ACC112 (cell line): ENCODE measurements around the gene TEX261.
"Not testable (repeated sequence)": the region's sequence is repeated elsewhere in the genome, so short reads cannot be mapped to it uniquely, and the experiment has no call there.

Experiments
- H2AFZ ChIP-seq: fragments of 200-600 bp; sonication (generic); one replicate; pipeline ENCODE4 v1.6.0; 2017; ENCODE audit warnings: antibody characterized with exemption, low read length; ENCODE audit not compliant: unreplicated experiment
- H3K27ac ChIP-seq: fragments of 200-600 bp; sonication (generic); 2 replicates; pipeline ENCODE4 v1.5.1; 2014; ENCODE audit warnings: low read depth, mild to moderate bottlenecking, antibody characterized with exemption, low read length, moderate library complexity
- H3K27me3 ChIP-seq: fragments of 200-600 bp; sonication (generic); 2 replicates; pipeline ENCODE4 v1.6.1; 2014; ENCODE audit warnings: mild to moderate bottlenecking, antibody characterized with exemption, low read length, moderate library complexity, mixed read lengths; ENCODE audit not compliant: insufficient read depth
- H3K36me3 ChIP-seq: fragments of 200-600 bp; sonication (generic); 2 replicates; pipeline ENCODE4 v1.6.1; 2016; ENCODE audit warnings: mild to moderate bottlenecking, antibody characterized with exemption, low read length, moderate library complexity, mixed read lengths; ENCODE audit not compliant: insufficient read depth
- H3K4me1 ChIP-seq: fragments of 200-600 bp; sonication (generic); one replicate; pipeline ENCODE4 v1.6.1; 2016; ENCODE audit warnings: low read length, mixed read lengths; ENCODE audit not compliant: insufficient read depth, unreplicated experiment, control insufficient read depth
- H3K4me3 ChIP-seq: fragments of 200-600 bp; sonication (generic); 2 replicates; pipeline ENCODE4 v1.5.1; 2014; ENCODE audit warnings: mild to moderate bottlenecking, low read depth, low read length
- H3K79me2 ChIP-seq: fragments of 200-600 bp; sonication (generic); one replicate; pipeline ENCODE4 v1.6.0; 2016; ENCODE audit warnings: low read length; ENCODE audit not compliant: control insufficient read depth, unreplicated experiment, insufficient read depth

The TEX261 gene

DNA sequence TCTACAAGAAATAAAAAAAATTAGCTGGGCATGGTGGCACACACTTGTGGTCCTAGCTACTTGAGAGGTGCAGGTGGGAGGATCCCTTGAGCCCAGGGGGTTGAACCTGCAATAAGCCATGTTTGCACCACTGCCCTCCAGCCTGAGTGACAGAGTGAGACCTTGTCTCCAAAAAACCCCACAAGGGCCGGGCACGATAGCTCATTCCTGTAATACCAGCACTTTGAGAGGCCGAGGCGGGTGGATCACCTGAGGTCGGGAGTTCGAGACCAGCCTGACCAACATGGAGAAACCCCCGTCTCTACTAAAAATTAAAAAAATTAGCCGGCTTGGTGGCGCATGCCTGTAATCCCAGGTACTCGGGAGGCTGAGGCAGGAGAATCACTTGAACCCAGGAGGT, 5.3 kb upstream of the TEX261 start:
- not testable (repeated sequence) for H3K4me1 ChIP-seq, H3K27ac ChIP-seq, H3K36me3 ChIP-seq, H3K4me3 ChIP-seq, H2AFZ ChIP-seq, H3K79me2 ChIP-seq, H3K27me3 ChIP-seq

DNA sequence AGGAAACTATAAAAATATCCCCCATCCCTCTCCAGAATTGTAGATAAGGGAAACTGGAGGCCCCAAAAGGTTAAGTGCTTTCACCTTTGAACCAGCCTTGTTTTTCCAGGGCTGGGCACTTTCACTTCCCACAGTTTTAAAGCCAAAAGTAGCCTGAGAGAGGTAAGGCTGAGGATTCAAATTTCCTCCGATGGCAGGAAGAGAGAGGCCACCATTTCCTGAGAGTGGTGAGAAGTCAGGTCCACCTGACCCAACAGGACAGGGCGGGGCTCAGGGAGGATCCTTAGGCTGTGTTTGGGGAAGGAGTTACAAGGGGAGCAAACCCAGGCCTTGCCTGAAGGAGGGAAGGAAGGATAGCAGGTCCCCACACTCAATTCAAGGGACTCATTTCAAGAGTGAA, 4.7 kb upstream of the TEX261 start:
- Histone ChIP-seq H3K79me2 (peaks cover 4% of the 10 kb centered on the region), H3K4me1 (peaks cover 4% of the 10 kb centered on the region), H2AFZ (no peak overlapping the region), H3K36me3 (no peaks in the 10 kb centered on the region), H3K27ac (no peak overlapping the region), H3K4me3 (no peak overlapping the region), H3K27me3 (no peaks in the 10 kb centered on the region)

DNA sequence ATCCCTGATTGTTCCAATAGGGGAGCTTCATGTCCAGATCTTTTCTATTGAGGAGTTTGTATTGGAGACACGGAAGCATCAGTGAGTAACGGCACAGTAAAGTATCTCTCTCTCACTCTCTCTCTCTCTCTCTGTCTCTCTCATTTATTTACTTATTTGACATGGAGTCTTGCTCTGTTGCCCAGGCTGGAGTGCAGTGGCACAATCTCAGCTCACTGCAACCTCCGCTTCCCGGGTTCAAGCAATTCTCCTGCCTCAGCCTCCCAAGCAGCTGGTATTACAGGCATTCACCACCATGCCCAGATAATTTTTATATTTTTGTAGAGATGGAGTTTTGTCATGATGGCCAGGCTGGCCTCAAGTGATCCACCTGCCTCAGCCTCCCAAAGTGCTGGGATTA, 4.2 kb upstream of the TEX261 start:
- not testable (repeated sequence) for H3K36me3 ChIP-seq, H3K79me2 ChIP-seq, H3K27me3 ChIP-seq, H2AFZ ChIP-seq, H3K27ac ChIP-seq, H3K4me1 ChIP-seq, H3K4me3 ChIP-seq

DNA sequence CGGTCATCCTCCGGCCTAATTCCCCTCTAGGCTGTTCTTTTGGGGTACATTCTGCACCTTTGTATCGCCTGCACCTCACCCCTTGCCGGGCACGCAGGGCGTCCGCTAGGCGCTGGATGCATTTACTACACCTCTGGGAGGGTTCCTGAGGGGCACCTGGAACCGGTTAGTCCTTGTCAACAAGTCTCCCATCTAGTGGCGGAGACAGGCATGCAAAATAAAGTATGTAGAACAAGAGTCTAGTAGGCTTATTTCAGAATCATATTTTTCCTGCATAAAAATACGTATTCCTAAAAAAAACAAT, 705 bp upstream of the TEX261 start:
- Histone ChIP-seq H3K4me3 (peak overlapping the region; percentile 92), H2AFZ (peak overlapping the region; percentile 66), H3K79me2 (peaks cover 22% of the 10 kb centered on the region), H3K27me3 (no peaks in the 10 kb centered on the region), H3K4me1 (peaks cover 9% of the 10 kb centered on the region), H3K27ac (no peak overlapping the region), H3K36me3 (no peaks in the 10 kb centered on the region)

DNA sequence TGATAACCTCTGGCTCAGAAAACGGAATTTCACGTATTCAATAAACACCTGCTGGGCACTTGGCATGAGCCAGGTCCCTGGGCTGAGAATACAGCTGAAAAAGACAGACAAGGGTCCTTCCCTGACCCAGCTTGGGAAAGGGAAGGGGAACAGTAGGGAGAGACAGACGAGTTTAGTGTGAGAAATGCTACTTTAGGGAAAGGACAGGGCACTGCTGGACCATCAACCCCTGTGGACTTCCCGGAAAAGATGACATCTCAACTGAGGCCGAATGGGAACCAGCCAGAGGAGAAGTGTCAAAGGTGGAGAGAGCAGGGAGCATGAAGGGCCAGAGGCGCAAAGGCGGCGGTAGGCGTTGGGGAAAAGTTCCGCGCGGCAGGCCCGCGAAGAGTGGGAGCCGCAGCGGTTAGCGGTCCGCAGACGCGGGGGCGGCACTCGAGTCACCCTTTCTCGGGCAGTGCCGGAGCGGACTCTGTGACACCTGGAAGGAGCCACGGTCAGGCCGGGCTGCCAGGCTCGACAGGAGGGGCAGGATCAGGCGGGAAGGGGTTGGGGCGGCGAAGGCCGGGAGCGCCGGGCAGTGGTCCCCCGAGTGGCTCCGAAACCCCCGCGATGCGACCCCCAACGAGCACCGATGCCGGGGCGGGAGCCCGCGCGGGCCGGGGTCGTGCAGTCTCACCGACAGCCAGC, 519 bp downstream of the TEX261 start:
- H3K27ac ChIP-seq = no peak overlapping the region
- peak overlapping the region; percentile 96 for H2AFZ ChIP-seq
- H3K27me3 ChIP-seq = no peaks in the 10 kb centered on the region

DNA sequence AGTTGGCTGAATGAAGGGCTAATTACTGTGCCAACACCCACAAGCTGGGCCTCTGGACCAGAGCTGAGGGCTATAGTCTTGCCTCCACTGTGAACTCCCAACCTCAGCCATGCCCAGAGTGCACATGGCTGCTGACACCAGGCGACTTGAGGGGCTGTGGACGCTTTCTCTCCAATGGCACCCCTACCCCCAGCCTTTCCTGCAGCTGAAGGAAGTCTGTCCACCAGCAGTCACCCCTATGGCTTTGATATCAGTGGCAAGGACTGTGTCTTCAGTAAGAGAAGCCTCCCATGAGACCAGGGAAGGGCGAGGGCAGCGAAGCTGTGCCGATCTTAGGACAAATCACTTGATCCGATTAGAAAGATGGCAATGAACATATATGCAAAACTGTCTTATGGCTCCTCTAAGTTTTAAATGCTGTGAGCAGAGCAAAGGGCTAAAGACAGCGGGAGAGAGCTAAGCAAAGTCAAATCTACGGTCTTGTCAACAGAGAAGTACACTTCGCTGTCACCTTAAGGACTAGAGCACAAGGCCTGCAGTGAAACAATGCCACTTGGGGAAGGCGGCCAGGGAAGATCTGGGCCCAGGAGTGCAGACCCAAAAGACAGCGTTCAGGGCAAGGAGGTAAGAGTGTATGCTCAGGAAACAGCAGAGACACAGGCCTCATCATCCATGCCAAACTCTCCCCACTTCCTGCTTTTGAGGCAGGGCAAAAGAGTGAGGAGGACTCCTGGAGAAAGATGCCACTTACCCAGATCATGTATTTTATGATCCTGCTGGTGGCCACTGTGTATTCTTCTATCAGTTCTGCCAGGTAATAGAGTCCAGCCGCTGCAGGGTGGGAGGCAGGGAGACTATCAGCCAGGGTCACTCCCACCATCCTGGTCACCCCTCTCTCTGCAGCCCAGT, 1.5 kb downstream of the TEX261 start:
- no peaks in the 10 kb centered on the region for H3K27me3 ChIP-seq
- H3K27ac ChIP-seq = no peak overlapping the region
- H2AFZ ChIP-seq = no peak overlapping the region
- H3K4me3 ChIP-seq = peak overlapping the region; percentile 92
- peaks cover 22% of the 10 kb centered on the region for H3K79me2 ChIP-seq
- peaks cover 9% of the 10 kb centered on the region for H3K4me1 ChIP-seq
- H3K36me3 ChIP-seq = no peaks in the 10 kb centered on the region; the same call in 1 of the 2 replicates

More for the DNA sequence above, 519 bp downstream of the TEX261 start:
- Histone ChIP-seq H3K79me2 (peaks cover 22% of the 10 kb centered on the region), H3K4me3 (peak overlapping the region; percentile 92), H3K4me1 (peaks cover 9% of the 10 kb centered on the region), H3K36me3 (no peaks in the 10 kb centered on the region)

DNA sequence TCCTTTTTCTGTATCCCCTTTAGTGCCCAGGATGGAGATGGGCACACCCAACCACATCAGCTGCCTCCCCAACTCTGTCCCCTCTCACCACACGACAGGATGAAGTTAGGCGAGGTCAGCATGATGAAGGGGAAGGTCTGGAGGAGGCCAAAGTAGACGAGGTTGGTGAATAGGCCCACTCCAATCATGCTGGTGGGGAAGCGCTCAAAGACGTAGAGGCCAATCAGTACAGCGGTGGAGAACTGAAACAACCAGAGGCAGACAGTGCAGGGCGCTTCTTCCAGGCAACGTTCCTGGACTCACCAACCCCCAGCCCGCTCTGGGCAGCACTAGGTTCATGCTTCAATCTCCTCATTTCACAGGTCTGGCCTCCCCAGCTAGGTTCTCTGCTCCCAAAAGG, 2.9 kb downstream of the TEX261 start:
- Histone ChIP-seq H2AFZ (no peak overlapping the region), H3K4me1 (peaks cover 9% of the 10 kb centered on the region), H3K79me2 (peaks cover 22% of the 10 kb centered on the region), H3K27ac (no peak overlapping the region), H3K27me3 (no peaks in the 10 kb centered on the region), H3K4me3 (no peak overlapping the region), H3K36me3 (no peaks in the 10 kb centered on the region; the same call in 1 of the 2 replicates)

DNA sequence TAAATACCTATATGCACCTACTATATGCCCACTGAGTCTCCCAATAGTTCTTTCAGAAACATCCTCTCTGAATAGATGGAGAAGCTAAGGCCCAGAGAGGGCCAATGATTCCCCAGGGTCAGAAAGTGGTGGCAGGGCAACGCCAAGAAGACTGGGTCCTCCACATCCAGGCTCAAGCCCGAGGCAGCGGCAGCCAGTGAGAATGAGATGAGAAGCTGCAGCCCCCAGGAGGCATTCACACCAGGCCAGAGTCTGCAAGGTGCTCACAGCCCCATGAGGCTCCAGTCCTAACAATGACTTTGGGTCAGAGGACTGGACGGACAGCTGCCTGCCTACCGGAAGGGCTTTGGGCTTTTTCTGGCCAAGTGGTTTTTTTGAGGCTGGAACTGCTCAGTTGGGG, 3.5 kb downstream of the TEX261 start:
- H2AFZ ChIP-seq = no peak overlapping the region
- peaks cover 22% of the 10 kb centered on the region for H3K79me2 ChIP-seq
- H3K27me3 ChIP-seq = no peaks in the 10 kb centered on the region
- H3K36me3 ChIP-seq = no peaks in the 10 kb centered on the region; the same call in 1 of the 2 replicates
- H3K4me3 ChIP-seq = no peak overlapping the region
- H3K4me1 ChIP-seq = peaks cover 9% of the 10 kb centered on the region
- H3K27ac ChIP-seq = no peak overlapping the region

DNA sequence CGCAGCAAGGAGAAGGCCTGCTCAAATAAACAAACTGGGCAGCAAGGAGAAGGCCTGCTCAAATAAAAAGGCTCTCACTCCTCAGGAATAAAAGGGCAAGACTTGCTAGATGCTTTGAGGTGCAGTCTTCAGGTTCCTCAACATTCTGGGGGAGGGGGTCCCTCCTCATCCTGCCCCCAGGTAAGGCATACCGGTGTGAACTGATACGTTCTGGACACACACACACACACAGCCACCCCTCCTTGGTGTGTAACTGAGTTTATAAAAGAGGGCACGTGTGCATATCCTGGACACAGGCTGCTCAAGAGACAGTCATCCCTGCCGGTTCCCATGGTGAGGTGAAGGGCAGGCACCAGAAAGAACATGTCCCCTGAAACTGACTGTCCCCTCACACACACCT, 4.5 kb downstream of the TEX261 start:
- H3K36me3 ChIP-seq = peaks cover 5% of the 10 kb centered on the region; the same call in 1 of the 2 replicates

DNA sequence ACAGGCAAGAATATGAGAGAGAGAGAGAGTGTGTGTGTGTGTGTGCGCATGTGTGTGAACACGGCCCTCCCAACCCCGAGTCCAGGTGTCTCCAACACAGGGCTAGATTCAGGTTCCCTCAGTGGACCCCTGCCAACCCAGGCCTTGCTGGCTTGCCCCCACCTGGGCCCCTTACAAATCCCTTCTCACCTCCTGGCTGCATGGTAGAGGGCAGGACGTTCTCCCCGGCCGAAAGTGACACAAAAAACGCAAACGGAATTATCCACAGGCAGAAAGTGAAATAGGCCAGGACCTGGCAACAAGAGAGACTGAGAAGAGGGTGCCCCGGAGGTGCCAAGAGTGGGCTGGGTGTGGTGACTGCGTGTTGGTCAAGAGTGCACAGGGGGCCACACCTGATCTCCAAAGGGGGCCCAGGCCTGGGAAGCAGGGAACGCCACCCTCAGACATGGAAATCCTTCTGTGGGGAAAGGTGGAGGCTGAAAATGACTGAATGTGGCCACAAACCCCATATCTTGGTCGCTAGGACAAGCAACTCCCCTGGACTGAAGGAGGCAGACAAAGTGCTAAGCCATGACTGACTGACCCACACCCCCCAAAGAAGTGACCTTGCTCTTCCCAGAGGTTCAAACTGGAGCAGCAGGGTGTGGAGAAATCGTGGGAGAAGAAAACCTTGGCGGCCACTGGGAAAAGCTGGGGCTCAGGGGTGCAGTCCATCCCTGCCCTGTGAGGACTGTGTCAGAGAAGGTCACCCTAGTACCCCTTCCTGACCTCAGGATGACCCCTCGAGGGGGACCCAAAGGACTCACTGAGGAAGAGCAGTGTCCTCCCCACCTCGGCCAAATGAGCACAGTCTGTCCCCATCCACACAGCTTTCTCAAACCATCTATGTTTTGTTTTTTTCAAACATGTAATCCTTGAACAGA, 5.7 kb downstream of the TEX261 start:
- Histone ChIP-seq H3K27me3 (no peaks in the 10 kb centered on the region), H2AFZ (no peak overlapping the region), H3K79me2 (peaks cover 15% of the 10 kb centered on the region), H3K4me3 (no peak overlapping the region), H3K4me1 (peaks cover 9% of the 10 kb centered on the region), H3K36me3 (peaks cover 5% of the 10 kb centered on the region; the same call in 1 of the 2 replicates), H3K27ac (no peak overlapping the region)

More for the DNA sequence above, 4.5 kb downstream of the TEX261 start:
- Histone ChIP-seq H2AFZ (no peak overlapping the region), H3K79me2 (peaks cover 22% of the 10 kb centered on the region), H3K27me3 (no peaks in the 10 kb centered on the region), H3K27ac (no peak overlapping the region), H3K4me3 (no peak overlapping the region), H3K4me1 (peaks cover 9% of the 10 kb centered on the region)
